Measurements from ENCODE around the gene ARL15.

ARL15 gene

GRCh38 chr5:53922508-53923498 is 387.6 kb downstream of the ARL15 start:
- in situ Hi-C loops (cut with MboI; ENCODE audit: low sequenced_read_pairs), result no loop called here
- Histone ChIP-seq H3K9me3 (no peaks in the 10 kb centered on the region), H3K4me1 (no peaks in the 10 kb centered on the region), H3K4me3 (no peak overlapping the region), H3K27me3 (ENCODE audit: low read depth) (no peaks in the 10 kb centered on the region), H3K36me3 (replicated peaks) (no peaks in the 10 kb centered on the region)
- DNase-seq (ENCODE audit: low spot score in 2 of 2), result no peak

- no peaks in the 10 kb centered on the region for H3K4me1 ChIP-seq
- H3K4me3 ChIP-seq, result no peak overlapping the region
- DNase-seq (ENCODE audit: low spot score in 2 of 2), result no peak
- no peaks in the 10 kb centered on the region for H3K27me3 ChIP-seq (ENCODE audit: low read depth)
- no peaks in the 10 kb centered on the region for H3K9me3 ChIP-seq
- in situ Hi-C loops (cut with MboI; ENCODE audit: low sequenced_read_pairs), result no loop called here
- H3K36me3 ChIP-seq (replicated peaks), result no peaks in the 10 kb centered on the region
These were observed 392.5 kb downstream of the ARL15 start for GRCh38 chr5:53917826-53918225.

- Histone ChIP-seq H3K9me3 (no peaks in the 10 kb centered on the region), H3K4me1 (no peaks in the 10 kb centered on the region), H3K27me3 (ENCODE audit: low read depth) (no peaks in the 10 kb centered on the region), H3K4me3 (no peak overlapping the region), H3K36me3 (replicated peaks) (no peaks in the 10 kb centered on the region)
- in situ Hi-C loops (cut with MboI; ENCODE audit: low sequenced_read_pairs), result no loop called here
- no peak for DNase-seq (ENCODE audit: low spot score in 2 of 2)
These were observed 393.3 kb downstream of the ARL15 start for GRCh38 chr5:53917095-53917494.

GRCh38 chr5:53915120-53915519 is 395.3 kb downstream of the ARL15 start:
- in situ Hi-C loops (cut with MboI; ENCODE audit: low sequenced_read_pairs), result no loop called here
- DNase-seq (ENCODE audit: low spot score in 2 of 2), result no peak
- no peaks in the 10 kb centered on the region for H3K9me3 ChIP-seq

GRCh38 chr5:53913941-53914340 is 396.4 kb downstream of the ARL15 start:
- no peaks in the 10 kb centered on the region for H3K4me1 ChIP-seq
- H3K27me3 ChIP-seq (ENCODE audit: low read depth), result no peaks in the 10 kb centered on the region
- in situ Hi-C loops (cut with MboI; ENCODE audit: low sequenced_read_pairs), result no loop called here
- no peak for DNase-seq (ENCODE audit: low spot score in 2 of 2)
- H3K36me3 ChIP-seq (replicated peaks), result no peaks in the 10 kb centered on the region
- no peaks in the 10 kb centered on the region for H3K9me3 ChIP-seq
- no peak overlapping the region for H3K4me3 ChIP-seq

More at GRCh38 chr5:53915120-53915519, 395.3 kb downstream of the ARL15 start:
- no peaks in the 10 kb centered on the region for H3K4me1 ChIP-seq
- no peaks in the 10 kb centered on the region for H3K27me3 ChIP-seq (ENCODE audit: low read depth)
- H3K36me3 ChIP-seq (replicated peaks), result no peaks in the 10 kb centered on the region
- no peak overlapping the region for H3K4me3 ChIP-seq

GRCh38 chr5:53908757-53909156 is 401.6 kb downstream of the ARL15 start:
- no peaks in the 10 kb centered on the region for H3K4me1 ChIP-seq

GRCh38 chr5:53907827-53908226 is 402.5 kb downstream of the ARL15 start:
- DNase-seq (ENCODE audit: low spot score in 2 of 2), result no peak
- Histone ChIP-seq H3K27me3 (ENCODE audit: low read depth) (no peaks in the 10 kb centered on the region), H3K4me1 (no peaks in the 10 kb centered on the region), H3K9me3 (no peaks in the 10 kb centered on the region), H3K4me3 (no peak overlapping the region), H3K36me3 (replicated peaks) (no peaks in the 10 kb centered on the region)
- in situ Hi-C loops (cut with MboI; ENCODE audit: low sequenced_read_pairs), result no loop called here

More at GRCh38 chr5:53908757-53909156, 401.6 kb downstream of the ARL15 start:
- Histone ChIP-seq H3K27me3 (ENCODE audit: low read depth) (no peaks in the 10 kb centered on the region), H3K36me3 (replicated peaks) (no peaks in the 10 kb centered on the region), H3K9me3 (no peaks in the 10 kb centered on the region), H3K4me3 (no peak overlapping the region)
- no peak for DNase-seq (ENCODE audit: low spot score in 2 of 2)
- in situ Hi-C loops (cut with MboI; ENCODE audit: low sequenced_read_pairs), result no loop called here

GRCh38 chr5:53906736-53907135 is 403.6 kb downstream of the ARL15 start:
- in situ Hi-C loops (cut with MboI; ENCODE audit: low sequenced_read_pairs), result no loop called here
- H3K36me3 ChIP-seq (replicated peaks), result no peaks in the 10 kb centered on the region
- no peaks in the 10 kb centered on the region for H3K4me1 ChIP-seq
- H3K27me3 ChIP-seq (ENCODE audit: low read depth), result no peaks in the 10 kb centered on the region
- no peak for DNase-seq (ENCODE audit: low spot score in 2 of 2)
- H3K9me3 ChIP-seq, result no peaks in the 10 kb centered on the region
- H3K4me3 ChIP-seq, result no peak overlapping the region

GRCh38 chr5:53902296-53902907 is 408.0 kb downstream of the ARL15 start:
- no peaks in the 10 kb centered on the region for H3K9me3 ChIP-seq
- no peak overlapping the region for H3K4me3 ChIP-seq
- H3K4me1 ChIP-seq, result no peaks in the 10 kb centered on the region
- in situ Hi-C loops (cut with MboI; ENCODE audit: low sequenced_read_pairs), result no loop called here
- no peak for DNase-seq (ENCODE audit: low spot score in 2 of 2)
- H3K27me3 ChIP-seq (ENCODE audit: low read depth), result no peaks in the 10 kb centered on the region
- no peaks in the 10 kb centered on the region for H3K36me3 ChIP-seq (replicated peaks)

GRCh38 chr5:53900677-53901076 is 409.7 kb downstream of the ARL15 start:
- Histone ChIP-seq H3K36me3 (replicated peaks) (no peaks in the 10 kb centered on the region), H3K4me3 (no peak overlapping the region), H3K4me1 (no peaks in the 10 kb centered on the region), H3K27me3 (ENCODE audit: low read depth) (no peaks in the 10 kb centered on the region), H3K9me3 (no peaks in the 10 kb centered on the region)
- in situ Hi-C loops (cut with MboI; ENCODE audit: low sequenced_read_pairs), result no loop called here
- no peak for DNase-seq (ENCODE audit: low spot score in 2 of 2)

- Histone ChIP-seq H3K36me3 (replicated peaks) (no peaks in the 10 kb centered on the region), H3K4me3 (no peak overlapping the region), H3K27me3 (ENCODE audit: low read depth) (no peaks in the 10 kb centered on the region), H3K4me1 (no peaks in the 10 kb centered on the region), H3K9me3 (no peaks in the 10 kb centered on the region)
- in situ Hi-C loops (cut with MboI; ENCODE audit: low sequenced_read_pairs), result no loop called here
- no peak for DNase-seq (ENCODE audit: low spot score in 2 of 2)
These were observed 415.2 kb downstream of the ARL15 start for GRCh38 chr5:53895091-53895683.

- DNase-seq (ENCODE audit: low spot score in 2 of 2), result no peak
- in situ Hi-C loops (cut with MboI; ENCODE audit: low sequenced_read_pairs), result no loop called here
These were observed 416.7 kb downstream of the ARL15 start for GRCh38 chr5:53893626-53894025.

GRCh38 chr5:53892224-53892623 is 418.1 kb downstream of the ARL15 start:
- Histone ChIP-seq H3K4me1 (no peaks in the 10 kb centered on the region), H3K4me3 (no peak overlapping the region), H3K9me3 (no peaks in the 10 kb centered on the region), H3K27me3 (ENCODE audit: low read depth) (no peaks in the 10 kb centered on the region), H3K36me3 (replicated peaks) (no peaks in the 10 kb centered on the region)
- no peak for DNase-seq (ENCODE audit: low spot score in 2 of 2)
- in situ Hi-C loops (cut with MboI; ENCODE audit: low sequenced_read_pairs), result no loop called here

More at GRCh38 chr5:53893626-53894025, 416.7 kb downstream of the ARL15 start:
- Histone ChIP-seq H3K27me3 (ENCODE audit: low read depth) (no peaks in the 10 kb centered on the region), H3K9me3 (no peaks in the 10 kb centered on the region), H3K4me1 (no peaks in the 10 kb centered on the region), H3K4me3 (no peak overlapping the region), H3K36me3 (replicated peaks) (no peaks in the 10 kb centered on the region)

- Histone ChIP-seq H3K9me3 (no peaks in the 10 kb centered on the region), H3K4me3 (no peak overlapping the region), H3K4me1 (no peaks in the 10 kb centered on the region), H3K27me3 (ENCODE audit: low read depth) (no peaks in the 10 kb centered on the region), H3K36me3 (replicated peaks) (no peaks in the 10 kb centered on the region)
- in situ Hi-C loops (cut with MboI; ENCODE audit: low sequenced_read_pairs), result no loop called here
- DNase-seq (ENCODE audit: low spot score in 2 of 2), result no peak
These were observed 419.2 kb downstream of the ARL15 start for GRCh38 chr5:53891159-53891558.

Measured in HAP-1 (cell line).